GM12873 (cell line): ENCODE measurements around the gene RSRC1.

Source experiments
- TF ChIP-seq, protein P1 (sequence below): IDR thresholded peaks from 2 replicates; pipeline ENCODE4 v1.5.1; 2012; ENCODE audit warnings: low read depth, mild to moderate bottlenecking, moderate library complexity, low read length, control low read depth; ENCODE audit not compliant: insufficient read depth; ENCODE audit errors: missing control alignments

Gene RSRC1

DNA sequence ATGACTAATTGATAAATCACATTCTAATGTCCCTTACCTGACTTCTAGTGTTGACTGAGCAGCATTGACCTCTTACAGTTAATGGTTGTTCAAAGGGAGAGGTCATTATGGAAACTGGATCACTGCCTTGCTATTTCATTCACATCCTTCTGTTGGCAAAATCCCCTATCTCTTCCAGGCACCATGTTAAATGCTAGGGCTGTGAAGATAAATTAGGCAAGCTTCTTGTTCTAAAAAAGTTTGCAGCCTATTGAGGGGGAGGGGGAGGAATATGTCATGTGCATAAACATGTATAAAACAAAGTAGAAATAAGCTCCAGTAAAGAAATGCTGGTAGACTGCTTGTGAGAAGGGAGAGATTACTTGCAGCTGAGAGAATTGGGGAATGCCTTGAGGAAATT is 376.3 kb downstream of the RSRC1 start:
- TF ChIP-seq, protein P1, sequence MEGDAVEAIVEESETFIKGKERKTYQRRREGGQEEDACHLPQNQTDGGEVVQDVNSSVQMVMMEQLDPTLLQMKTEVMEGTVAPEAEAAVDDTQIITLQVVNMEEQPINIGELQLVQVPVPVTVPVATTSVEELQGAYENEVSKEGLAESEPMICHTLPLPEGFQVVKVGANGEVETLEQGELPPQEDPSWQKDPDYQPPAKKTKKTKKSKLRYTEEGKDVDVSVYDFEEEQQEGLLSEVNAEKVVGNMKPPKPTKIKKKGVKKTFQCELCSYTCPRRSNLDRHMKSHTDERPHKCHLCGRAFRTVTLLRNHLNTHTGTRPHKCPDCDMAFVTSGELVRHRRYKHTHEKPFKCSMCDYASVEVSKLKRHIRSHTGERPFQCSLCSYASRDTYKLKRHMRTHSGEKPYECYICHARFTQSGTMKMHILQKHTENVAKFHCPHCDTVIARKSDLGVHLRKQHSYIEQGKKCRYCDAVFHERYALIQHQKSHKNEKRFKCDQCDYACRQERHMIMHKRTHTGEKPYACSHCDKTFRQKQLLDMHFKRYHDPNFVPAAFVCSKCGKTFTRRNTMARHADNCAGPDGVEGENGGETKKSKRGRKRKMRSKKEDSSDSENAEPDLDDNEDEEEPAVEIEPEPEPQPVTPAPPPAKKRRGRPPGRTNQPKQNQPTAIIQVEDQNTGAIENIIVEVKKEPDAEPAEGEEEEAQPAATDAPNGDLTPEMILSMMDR = no peak

DNA sequence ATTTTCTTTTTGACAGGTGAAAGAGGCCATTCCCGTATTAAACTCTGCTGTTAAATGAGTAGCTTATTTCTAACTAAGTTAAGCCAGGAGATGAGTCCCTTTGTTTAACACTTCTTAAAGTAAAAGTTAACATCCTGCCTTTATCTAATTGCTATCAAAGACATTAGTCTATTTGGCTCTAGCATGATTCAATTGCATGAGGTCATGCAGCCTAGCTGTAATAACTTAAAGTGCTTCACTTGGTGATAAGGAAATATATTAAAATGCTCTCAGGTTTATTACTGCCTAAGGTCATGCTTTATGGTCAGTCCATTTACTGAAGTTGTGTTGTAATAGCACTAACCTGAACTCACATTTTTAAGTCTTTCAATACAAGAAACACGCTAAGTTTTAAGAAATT is 378.8 kb downstream of the RSRC1 start:
- TF ChIP-seq, protein P1 = no peak

DNA sequence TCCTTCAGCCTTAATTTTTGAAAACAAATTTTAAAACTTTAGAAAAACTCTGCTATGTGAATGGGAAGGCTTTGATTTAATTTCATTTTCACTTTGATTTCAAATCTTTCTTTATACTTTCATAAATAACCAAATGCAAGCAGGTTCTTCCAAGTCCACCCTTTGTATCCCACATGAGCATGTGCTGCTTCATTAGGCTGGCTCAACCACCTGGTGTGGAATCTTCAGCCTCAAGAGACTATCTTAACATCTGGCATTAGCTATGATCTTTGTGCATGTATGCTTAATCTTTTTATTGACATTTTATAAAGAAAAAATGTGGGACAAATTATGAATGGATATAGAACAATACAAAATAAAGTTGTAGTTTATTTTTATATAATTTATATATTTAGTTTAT is 379.3 kb downstream of the RSRC1 start:
- TF ChIP-seq, protein P1 = no peak

DNA sequence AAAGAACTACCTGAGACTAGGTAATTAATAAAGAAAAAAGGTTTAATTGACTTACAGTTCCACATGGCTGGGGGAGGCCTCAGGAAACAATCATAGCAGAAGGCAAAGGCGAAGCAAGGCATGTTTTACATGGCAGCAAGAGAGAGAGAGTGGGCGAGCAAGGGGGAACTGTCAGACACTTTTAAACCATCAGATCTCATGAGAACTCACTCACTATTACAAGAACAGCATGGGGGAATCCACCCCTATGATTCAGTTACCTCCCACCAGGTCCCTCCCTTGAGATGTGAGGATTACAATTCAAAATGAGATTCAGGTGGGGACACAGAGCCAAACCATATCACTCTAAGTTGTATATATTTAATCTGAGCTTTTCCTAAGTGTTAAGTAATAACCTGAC is 382.1 kb downstream of the RSRC1 start:
- TF ChIP-seq, protein P1 = no peak

DNA sequence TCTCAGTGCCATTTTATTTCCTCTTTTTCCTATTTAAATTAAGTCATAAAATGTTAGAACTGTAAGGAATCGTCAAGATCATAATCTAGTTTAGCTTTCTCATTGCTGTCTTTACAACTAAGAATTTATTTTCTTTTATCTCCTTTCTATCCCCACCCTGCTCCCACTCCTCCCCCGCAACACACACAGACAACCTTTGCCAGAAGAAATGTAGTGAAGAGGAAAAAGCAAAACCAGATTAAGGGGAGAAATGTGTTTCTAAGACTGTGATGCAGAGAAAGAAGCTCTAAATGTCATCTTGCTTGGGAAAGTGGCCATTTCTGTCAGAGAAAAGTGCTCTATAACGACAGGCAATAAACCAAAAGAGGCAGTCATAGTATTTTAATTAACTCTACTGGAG is 382.8 kb downstream of the RSRC1 start:
- TF ChIP-seq, protein P1 = no peak

DNA sequence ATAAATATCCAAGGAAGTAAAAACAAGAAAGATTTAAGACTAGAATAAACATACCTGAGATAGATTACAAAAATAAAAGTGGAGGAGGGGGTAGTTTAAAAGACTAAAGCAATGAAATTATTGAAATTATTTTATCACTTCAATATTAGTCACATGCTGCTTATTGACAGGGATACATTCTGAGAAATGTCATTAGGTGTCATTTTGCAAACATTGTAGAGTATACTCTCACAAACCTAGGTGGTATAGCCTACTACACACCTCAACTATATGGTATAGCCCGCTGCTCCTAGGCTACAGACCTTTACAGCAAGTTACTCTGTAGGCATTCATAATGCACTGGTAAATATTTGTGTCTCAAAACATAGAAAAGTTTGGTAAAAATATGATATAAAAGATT is 384.0 kb downstream of the RSRC1 start:
- TF ChIP-seq, protein P1 = no peak

DNA sequence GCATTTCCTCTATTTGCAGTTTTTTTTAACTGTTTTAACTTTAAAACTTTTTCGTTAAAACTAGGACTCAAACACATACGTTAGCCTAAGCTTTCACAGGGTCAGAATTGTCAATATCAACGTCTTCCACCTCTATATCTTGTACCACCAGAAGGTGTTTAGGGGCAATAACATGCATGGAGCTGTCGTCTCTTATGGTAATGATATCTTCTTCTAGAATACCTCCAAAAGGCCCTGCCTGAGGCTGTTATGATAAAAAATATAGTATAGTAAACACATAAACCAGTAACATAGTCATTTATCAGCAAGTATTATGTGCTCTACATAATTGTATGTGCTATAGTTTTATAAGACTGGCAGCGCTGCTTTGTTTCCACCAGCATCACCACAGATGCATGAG is 384.8 kb downstream of the RSRC1 start:
- TF ChIP-seq, protein P1 = no peak
